H1 (cell line): ENCODE measurements around the gene DPPA4. TPM values are rescaled to one million over a fixed set of nuclear protein-coding genes. Genes with fewer than 3 reads are reported as not detected.

Experiments used
- CTCF ChIA-PET: fragments of 300-600 bp; sonication (Branson Sonifier 250); formaldehyde crosslinking; loops from one replicate; lab custom pipeline; 2021; ENCODE audit not compliant: partially characterized antibody; lab: Charles Lee
- POLR2A ChIA-PET: fragments of 300-600 bp; sonication (Branson Sonifier 250); formaldehyde crosslinking; loops from one replicate; lab custom pipeline; 2021; ENCODE audit warnings: inconsistent platforms; ENCODE audit not compliant: partially characterized antibody; lab: Charles Lee
- DNase-seq, 2 experiments: peaks; one replicate each; pipeline versions ENCODE4 v3.0.0 to v3.0.0-alpha.2; 2010 to 2022; ENCODE audit warnings: low spot score in 2 of 2, low read depth in 1 of 2, mixed read lengths in 1 of 2
- FAIRE-seq: peaks from 2 replicates; lab custom pipeline; 2011; peaks lifted over from hg19 to GRCh38; lab: Jason Lieb, UNC
- H2AFZ ChIP-seq: 2 replicates; pipeline ENCODE4 v1.8.1; 2012; ENCODE audit warnings: low read length, inconsistent platforms
- H2AK5ac ChIP-seq: 2 replicates; pipeline ENCODE4 v1.6.1; 2013; ENCODE audit warnings: low read depth, low read length
- H2BK120ac ChIP-seq: replicated peaks from 2 replicates; pipeline ENCODE3; 2013; ENCODE audit warnings: low read depth, low read length, inconsistent platforms
- H2BK12ac ChIP-seq: 2 replicates; pipeline ENCODE4 v1.6.1; 2013; ENCODE audit warnings: low read depth, low read length
- H2BK15ac ChIP-seq: 2 replicates; pipeline ENCODE4 v1.6.1; 2013; ENCODE audit warnings: low read length
- H2BK20ac ChIP-seq: 2 replicates; pipeline ENCODE4 v1.6.1; 2013; ENCODE audit warnings: low read length
- H2BK5ac ChIP-seq: 2 replicates; pipeline ENCODE4 v1.6.1; 2013; ENCODE audit warnings: low read depth, low read length
- H3K14ac ChIP-seq: 2 replicates; pipeline ENCODE4 v1.6.1; 2013; ENCODE audit warnings: inconsistent platforms; ENCODE audit not compliant: insufficient read length
- H3K18ac ChIP-seq: 2 replicates; pipeline ENCODE4 v1.6.1; 2013; ENCODE audit warnings: low read length; ENCODE audit errors: extremely low read depth
- H3K23ac ChIP-seq: 2 replicates; pipeline ENCODE4 v1.6.1; 2013; ENCODE audit warnings: inconsistent platforms; ENCODE audit not compliant: insufficient read length
- H3K23me2 ChIP-seq: 2 replicates; pipeline ENCODE4 v1.6.1; 2013; ENCODE audit warnings: low read depth, low read length
- H3K27ac ChIP-seq: 2 replicates; pipeline ENCODE4 v1.6.1; 2011; ENCODE audit warnings: low read depth, low read length, inconsistent platforms
- H3K27me3 ChIP-seq, 4 experiments: replicated peaks in 1 of 4; 1 replicate in 1 of 4; 2 replicates in 3 of 4; pipeline versions ENCODE4 v1.6.1 to v1.8.1; 2011 to 2013; ENCODE audit warnings: low read length in 3 of 4, mild to moderate bottlenecking in 3 of 4, inconsistent platforms in 2 of 4, mixed read lengths in 2 of 4, moderate library complexity in 1 of 4; ENCODE audit not compliant: control insufficient read depth in 3 of 4, insufficient read depth in 3 of 4; ENCODE audit errors: extremely low read depth in 1 of 4
- H3K36me3 ChIP-seq, 4 experiments: 2 replicates each; pipeline versions ENCODE4 v1.6.1 to v1.8.1; 2011 to 2013; ENCODE audit warnings: mild to moderate bottlenecking in 4 of 4, low read length in 3 of 4, moderate library complexity in 2 of 4, control low read depth in 1 of 4, inconsistent platforms in 1 of 4; ENCODE audit not compliant: insufficient read depth in 4 of 4, control insufficient read depth in 2 of 4
- H3K4ac ChIP-seq: replicated peaks from 2 replicates; pipeline ENCODE3; 2013; ENCODE audit warnings: low read length, low read depth, mixed read lengths, inconsistent platforms; ENCODE audit not compliant: insufficient read length
- H3K4me1 ChIP-seq, 4 experiments: replicated peaks in 1 of 4; 1 replicate in 1 of 4; 2 replicates in 3 of 4; pipeline versions ENCODE4 v1.6.1 to v1.8.1; 2011 to 2013; ENCODE audit warnings: low read length in 3 of 4, inconsistent platforms in 2 of 4, mixed read lengths in 1 of 4; ENCODE audit not compliant: insufficient read depth in 4 of 4, control insufficient read depth in 3 of 4
- H3K4me2 ChIP-seq, 2 experiments: 2 replicates each; pipeline versions ENCODE4 v1.6.1 to v1.8.1; 2011 to 2013; ENCODE audit warnings: low read depth in 2 of 2, low read length in 2 of 2, control low read depth in 1 of 2, inconsistent platforms in 1 of 2, mild to moderate bottlenecking in 1 of 2; ENCODE audit not compliant: insufficient read depth in 1 of 2
- H3K4me3 ChIP-seq, 4 experiments: fragments of 200-600, 300-600 bp in 1 of 4; sonication (generic), shearing (Covaris generic), sonication (Bioruptor Twin) in 1 of 4; 2 replicates each; pipeline versions ENCODE4 v1.5.1 to v1.8.1; 2011 to 2016; ENCODE audit warnings: low read length in 4 of 4, low read depth in 3 of 4, control low read depth in 2 of 4, inconsistent platforms in 2 of 4, mild to moderate bottlenecking in 2 of 4, mixed read lengths in 1 of 4, moderate library complexity in 1 of 4; ENCODE audit not compliant: insufficient read depth in 2 of 4; ENCODE audit errors: extremely low read depth in 1 of 4
- H3K56ac ChIP-seq: replicated peaks from 2 replicates; pipeline ENCODE3; 2013; ENCODE audit warnings: low read depth, mild to moderate bottlenecking, mixed read lengths, low read length, inconsistent platforms; ENCODE audit not compliant: insufficient read length
- H3K79me1 ChIP-seq: 2 replicates; pipeline ENCODE4 v1.6.1; 2013; ENCODE audit warnings: low read depth, low read length, control low read depth
- H3K79me2 ChIP-seq, 2 experiments: 2 replicates each; pipeline versions ENCODE4 v1.6.1 to v1.8.1; 2012 to 2013; ENCODE audit warnings: low read length in 2 of 2, mild to moderate bottlenecking in 2 of 2, inconsistent platforms in 1 of 2; ENCODE audit not compliant: insufficient read depth in 2 of 2, control insufficient read depth in 1 of 2
- H3K9ac ChIP-seq, 4 experiments: replicated peaks in 1 of 4; 1 replicate in 1 of 4; 2 replicates in 3 of 4; pipeline versions ENCODE4 v1.6.1 to v1.8.1; 2011 to 2013; ENCODE audit warnings: low read depth in 3 of 4, low read length in 3 of 4, control low read depth in 2 of 4, mild to moderate bottlenecking in 2 of 4, moderate library complexity in 2 of 4, inconsistent platforms in 1 of 4; ENCODE audit errors: extremely low read depth in 1 of 4
- H3K9me3 ChIP-seq, 2 experiments: 2 replicates each; pipeline versions ENCODE4 v1.6.1 to v1.8.1; 2012 to 2013; ENCODE audit warnings: mild to moderate bottlenecking in 2 of 2, moderate library complexity in 2 of 2, control low read depth in 1 of 2, inconsistent platforms in 1 of 2, low read depth in 1 of 2, low read length in 1 of 2, mixed read lengths in 1 of 2; ENCODE audit not compliant: insufficient read depth in 2 of 2
- H4K20me1 ChIP-seq, 2 experiments: replicated peaks in 1 of 2; 2 replicates each; pipeline versions ENCODE3 to v1.8.1; 2011 to 2013; ENCODE audit warnings: inconsistent platforms in 2 of 2, low read length in 2 of 2, mild to moderate bottlenecking in 1 of 2; ENCODE audit not compliant: insufficient read depth in 2 of 2, control insufficient read depth in 1 of 2
- H4K5ac ChIP-seq: 2 replicates; pipeline ENCODE4 v1.6.1; 2013; ENCODE audit warnings: low read length, low read depth, mixed read lengths, inconsistent platforms; ENCODE audit not compliant: insufficient read length
- H4K8ac ChIP-seq: 2 replicates; pipeline ENCODE4 v1.8.0; 2013; ENCODE audit warnings: mild to moderate bottlenecking, moderate library complexity, low read length, inconsistent platforms; ENCODE audit not compliant: insufficient read depth; ENCODE audit errors: extremely low read depth
- H4K91ac ChIP-seq: replicated peaks from 2 replicates; pipeline ENCODE3; 2013; ENCODE audit warnings: low read length, mixed read lengths, inconsistent platforms; ENCODE audit not compliant: insufficient read length
- CHD1 ChIP-seq: IDR thresholded peaks from 2 replicates; pipeline ENCODE4 v1.6.1; 2012; ENCODE audit warnings: low read depth, low read length, improper control_type of control experiment
- EZH2 ChIP-seq: fragments of 200-600 bp; sonication (generic); IDR thresholded peaks from 2 replicates; pipeline ENCODE4 v1.7.1; 2012; ENCODE audit warnings: low read depth, mild to moderate bottlenecking, moderate library complexity, low read length, inconsistent platforms; ENCODE audit not compliant: severe bottlenecking
- RBBP5 ChIP-seq: IDR thresholded peaks from 2 replicates; pipeline ENCODE4 v1.7.1; 2012; ENCODE audit warnings: low read depth, mild to moderate bottlenecking, inconsistent platforms, low read length, moderate library complexity, borderline replicate concordance
- WGBS, 2 experiments: shearing (Covaris generic) in 1 of 2; methylation state at CpG; one replicate each; pipeline versions ENCODE4 v1.1.6 to v1.1.7; 2013 to 2015; ENCODE audit warnings: low lambda C conversion rate in 2 of 2, mixed read lengths in 2 of 2, inconsistent platforms in 1 of 2, low coverage in 1 of 2, missing lambda C conversion rate in 1 of 2; ENCODE audit not compliant: insufficient replicate concordance in 2 of 2, insufficient coverage in 1 of 2, insufficient read length in 1 of 2; ENCODE audit errors: extremely low coverage in 1 of 2, missing lambda C conversion rate in 1 of 2; 5-methylcytosine and 5-hydroxymethylcytosine counted together
- polyA plus RNA-seq, 7 experiments: library from polyadenylated mRNA; depleted of rRNA in 3 of 7; stranded (reverse) in 5 of 7; unstranded in 2 of 7; fragments of >200 nt in 5 of 7; fragments of 200-250 nt in 2 of 7; gene quantifications; 1 replicate in 5 of 7; 2 replicates in 1 of 7; 4 replicates in 1 of 7; pipeline versions ENCODE4 v1.2.1 to v1.2.3, GENCODE V29; 2011 to 2013; ENCODE audit warnings: missing spikeins in 2 of 7, mixed read lengths in 2 of 7
- total RNA-seq: library from RNA; stranded (reverse); fragmentation: NEBNext Ultra II Directional; extraction: Animal tissue kit (Norgen Biotek cat#: 25700); gene quantifications from 2 replicates; pipeline ENCODE4 v1.2.1, GENCODE V29; 2021

DPPA4 gene
- total and polyA plus RNA-seq, 2 of the 8 experiments (the other 6 are each of a cell fraction or from before 2014, with no cell fraction given): 424 to 772 TPM

- Histone ChIP-seq H3K9ac (no peak overlapping the region), H4K8ac (no peak overlapping the region), H3K79me1 (no peaks in the 10 kb centered on the region), H2BK12ac (no peak overlapping the region), H4K91ac (no peak overlapping the region), H2BK5ac (no peak overlapping the region), H3K14ac (no peak overlapping the region), H3K4ac (no peak overlapping the region), H3K27me3 (no peaks in the 10 kb centered on the region), H3K27ac (no peak overlapping the region), H4K5ac (no peak overlapping the region), H3K18ac (no peak overlapping the region), H3K4me2 (no peak overlapping the region), H3K4me1 (no peaks in the 10 kb centered on the region), H2AFZ (no peak overlapping the region), H4K20me1 (no peaks in the 10 kb centered on the region), H2BK20ac (no peak overlapping the region), H3K4me3 (no peak overlapping the region), H3K23me2 (no peaks in the 10 kb centered on the region), H2AK5ac (no peak overlapping the region), H3K23ac (no peak overlapping the region), H2BK120ac (no peak overlapping the region), H2BK15ac (no peak overlapping the region), H3K56ac (no peak overlapping the region), H3K36me3 (no peaks in the 10 kb centered on the region), H3K79me2 (no peaks in the 10 kb centered on the region), H3K9me3 (no peaks in the 10 kb centered on the region)
- FAIRE-seq (no peak), DNase-seq (no peak)
- 94% methylated on average over 2 of the region's 2 CpGs; no CpG with 5 or more reads in 1 of the 2 experiments for WGBS, 2 experiments
- POLR2A ChIA-PET: interaction anchor here (1.0 to 1.4 kb wide), 3 partner anchors 32 to 37 kb away, joined by 3 to 4 read pairs (median 4); no protein-coding TSS in a partner anchor
- TF ChIP-seq RBBP5 (no peak), EZH2 (no peak), CHD1 (no peak)
- CTCF ChIA-PET: interaction anchor here (0.5 to 1.7 kb wide), 5 partner anchors 9 to 1141 kb away, joined by 3 to 6 read pairs (median 3); no protein-coding TSS in a partner anchor
Measured at GRCh38 chr3:109297496-109297895, 39.9 kb downstream of the DPPA4 start.
